ENCODE results near the gene DCUN1D3.

DNA sequence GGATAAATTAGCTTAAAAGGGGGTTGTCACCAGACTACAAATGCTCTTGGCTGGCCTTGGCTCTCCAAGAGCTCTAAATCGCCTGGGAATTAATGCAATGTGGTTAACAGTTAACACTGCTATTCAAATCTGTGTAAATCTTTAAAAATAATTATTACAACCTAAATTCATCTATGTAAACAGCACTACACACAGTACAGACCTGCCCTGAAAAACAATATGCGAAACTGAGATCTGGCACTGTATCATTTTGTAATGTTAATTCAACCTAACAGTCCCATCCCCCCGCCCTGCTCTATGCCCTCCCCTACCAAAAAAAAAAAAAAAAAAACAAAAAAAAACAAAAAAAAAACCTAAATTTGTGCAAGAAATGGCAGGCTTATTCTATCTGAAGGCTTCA lies 40.9 kb downstream of the DCUN1D3 start:
- TF ChIP-seq POLR2A (IDR thresholded peaks at IDR 0.05), result no peak
- TF ChIP-seq, protein P1, sequence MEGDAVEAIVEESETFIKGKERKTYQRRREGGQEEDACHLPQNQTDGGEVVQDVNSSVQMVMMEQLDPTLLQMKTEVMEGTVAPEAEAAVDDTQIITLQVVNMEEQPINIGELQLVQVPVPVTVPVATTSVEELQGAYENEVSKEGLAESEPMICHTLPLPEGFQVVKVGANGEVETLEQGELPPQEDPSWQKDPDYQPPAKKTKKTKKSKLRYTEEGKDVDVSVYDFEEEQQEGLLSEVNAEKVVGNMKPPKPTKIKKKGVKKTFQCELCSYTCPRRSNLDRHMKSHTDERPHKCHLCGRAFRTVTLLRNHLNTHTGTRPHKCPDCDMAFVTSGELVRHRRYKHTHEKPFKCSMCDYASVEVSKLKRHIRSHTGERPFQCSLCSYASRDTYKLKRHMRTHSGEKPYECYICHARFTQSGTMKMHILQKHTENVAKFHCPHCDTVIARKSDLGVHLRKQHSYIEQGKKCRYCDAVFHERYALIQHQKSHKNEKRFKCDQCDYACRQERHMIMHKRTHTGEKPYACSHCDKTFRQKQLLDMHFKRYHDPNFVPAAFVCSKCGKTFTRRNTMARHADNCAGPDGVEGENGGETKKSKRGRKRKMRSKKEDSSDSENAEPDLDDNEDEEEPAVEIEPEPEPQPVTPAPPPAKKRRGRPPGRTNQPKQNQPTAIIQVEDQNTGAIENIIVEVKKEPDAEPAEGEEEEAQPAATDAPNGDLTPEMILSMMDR (IDR thresholded peaks at IDR 0.05), result no peak
- no peak for TF ChIP-seq EP300 (IDR thresholded peaks at IDR 0.05)
